HepG2 (cell line): ENCODE measurements around the gene ABCG2. TPM values are rescaled to one million over a fixed set of nuclear protein-coding genes. Genes with fewer than 3 reads are reported as not detected.

Experiments used
- ARNT2 ChIP-seq: sonication (generic); formaldehyde crosslinking; IDR thresholded peaks from 2 replicates; pipeline ENCODE4 v1.8.0; 2022; ENCODE audit warnings: mild to moderate bottlenecking, low read depth, missing genetic modification reagents, moderate library complexity
- FOXO1 ChIP-seq: sonication (generic); formaldehyde crosslinking; IDR thresholded peaks from 2 replicates; pipeline ENCODE4 v1.4.0; 2020; ENCODE audit warnings: missing genetic modification reagents
- HOXD1 ChIP-seq: sonication (generic); formaldehyde crosslinking; IDR thresholded peaks from 2 replicates; pipeline ENCODE4 v1.5.0; 2020; ENCODE audit warnings: missing genetic modification reagents
- KLF11 ChIP-seq: IDR thresholded peaks from 2 replicates; pipeline ENCODE4 v1.6.1; 2016; ENCODE audit warnings: missing compliant biosample characterization
- KLF6 ChIP-seq: IDR thresholded peaks from 2 replicates; pipeline ENCODE4 v1.8.0; 2016; ENCODE audit warnings: missing biosample characterization, missing genetic modification reagents
- MIXL1 ChIP-seq: IDR thresholded peaks from 2 replicates; pipeline ENCODE4 v1.6.1; 2016
- MLXIP ChIP-seq: sonication (generic); formaldehyde crosslinking; IDR thresholded peaks from 2 replicates; pipeline ENCODE4 v1.9.0; 2021; ENCODE audit warnings: missing genetic modification reagents, borderline replicate concordance
- MTA1 ChIP-seq: sonication (generic); formaldehyde crosslinking; IDR thresholded peaks from 2 replicates; pipeline ENCODE4 v1.4.0; 2020; ENCODE audit warnings: missing genetic modification reagents, mild to moderate bottlenecking, borderline replicate concordance
- RBAK ChIP-seq: sonication (generic); formaldehyde crosslinking; IDR thresholded peaks from 2 replicates; pipeline ENCODE4 v1.5.1; 2020; ENCODE audit warnings: mild to moderate bottlenecking, missing genetic modification reagents
- SP1 ChIP-seq, 2 experiments: fragments of 450-650 bp in 1 of 2; sonication (generic) in 1 of 2; formaldehyde crosslinking in 1 of 2; IDR thresholded peaks; 2 replicates each; pipeline versions ENCODE4 v1.4.0 to v1.6.1; 2016 to 2020; ENCODE audit warnings: missing genetic modification reagents in 1 of 2
- UBTF ChIP-seq: sonication (generic); formaldehyde crosslinking; IDR thresholded peaks from 2 replicates; pipeline ENCODE4 v1.4.0; 2020; ENCODE audit warnings: mild to moderate bottlenecking, missing genetic modification reagents
- ZBTB34 ChIP-seq: sonication (generic); formaldehyde crosslinking; IDR thresholded peaks from 2 replicates; pipeline ENCODE4 v1.8.0; 2022; ENCODE audit warnings: mild to moderate bottlenecking, missing genetic modification reagents
- ZC3H13 ChIP-seq: sonication (generic); formaldehyde crosslinking; IDR thresholded peaks from 2 replicates; pipeline ENCODE4 v1.8.1; 2023; ENCODE audit warnings: mild to moderate bottlenecking, missing genetic modification reagents, moderate library complexity
- ZNF12 ChIP-seq: sonication (generic); formaldehyde crosslinking; IDR thresholded peaks from 2 replicates; pipeline ENCODE4 v1.5.0; 2020; ENCODE audit warnings: missing genetic modification reagents
- ZNF24 ChIP-seq: fragments of 450-650 bp; IDR thresholded peaks from 2 replicates; pipeline ENCODE4 v1.6.1; 2017; ENCODE audit warnings: antibody characterized with exemption, mild to moderate bottlenecking
- ZNF44 ChIP-seq: sonication (generic); formaldehyde crosslinking; IDR thresholded peaks from 2 replicates; pipeline ENCODE4 v1.5.1; 2020; ENCODE audit warnings: mild to moderate bottlenecking, missing genetic modification reagents
- ZNF513 ChIP-seq: sonication (generic); formaldehyde crosslinking; conservative IDR thresholded peaks from 2 replicates; pipeline ENCODE4 v1.5.0; 2020; ENCODE audit warnings: missing genetic modification reagents
- ZNF607 ChIP-seq: sonication (generic); formaldehyde crosslinking; IDR thresholded peaks from 2 replicates; pipeline ENCODE4 v1.5.1; 2020; ENCODE audit warnings: missing genetic modification reagents, mild to moderate bottlenecking, borderline replicate concordance
- ZNF652 ChIP-seq: IDR thresholded peaks from 2 replicates; pipeline ENCODE4 v1.6.1; 2016; ENCODE audit warnings: low read depth, borderline replicate concordance
- ZNF670 ChIP-seq: sonication (generic); formaldehyde crosslinking; IDR thresholded peaks from 2 replicates; pipeline ENCODE4 v1.8.0; 2022; ENCODE audit warnings: mild to moderate bottlenecking, missing genetic modification reagents, borderline replicate concordance
- ZNF720 ChIP-seq: sonication (generic); formaldehyde crosslinking; IDR thresholded peaks from 2 replicates; pipeline ENCODE4 v1.4.0; 2020; ENCODE audit warnings: missing genetic modification reagents
- ZNF761 ChIP-seq: sonication (generic); formaldehyde crosslinking; conservative IDR thresholded peaks from 2 replicates; pipeline ENCODE4 v1.4.0; 2020; ENCODE audit warnings: mild to moderate bottlenecking, missing genetic modification reagents
- ZNF850 ChIP-seq: sonication (generic); formaldehyde crosslinking; conservative IDR thresholded peaks from 2 replicates; pipeline ENCODE4 v1.9.0; 2021; ENCODE audit warnings: mild to moderate bottlenecking, missing genetic modification reagents
- polyA plus RNA-seq, 8 experiments: library from polyadenylated mRNA; depleted of rRNA in 3 of 8; stranded (reverse) in 7 of 8; unstranded in 1 of 8; fragments of >200 nt; fragmentation: Illumina TruSeq in 4 of 8; extraction: Trizol in 4 of 8; gene quantifications; 2 replicates each; pipeline versions ENCODE4 v1.2.1 to v1.2.3, GENCODE V29; 2011 to 2016; ENCODE audit warnings: low read depth in 4 of 8, missing spikeins in 1 of 8, mixed read lengths in 1 of 8; ENCODE audit not compliant: insufficient read depth in 1 of 8
- total RNA-seq, 5 experiments: library from RNA; depleted of rRNA; stranded (reverse); fragments of >200 nt; fragmentation: Illumina TruSeq; extraction: Trizol; gene quantifications; 2 replicates each; pipeline ENCODE4 v1.2.3, GENCODE V29; 2016; ENCODE audit warnings: low read depth in 1 of 5

ABCG2 gene
- total and polyA plus RNA-seq, 2 of the 13 experiments (the other 11 are each of a cell fraction or from before 2014, with no cell fraction given), result 10.0 to 15.7 TPM

- TF ChIP-seq SP1 (IDR thresholded peaks at IDR 0.05), result no peak
- TF ChIP-seq SP1 (CRISPR knock-in tag; IDR thresholded peaks at IDR 0.05), result no peak
- TF ChIP-seq ZNF513 (CRISPR knock-in tag), result no peak
- TF ChIP-seq ZC3H13 (CRISPR knock-in tag), result no peak
- peak; percentile 32; the same call in 1 of the 2 replicates for TF ChIP-seq MTA1 (CRISPR knock-in tag)
- TF ChIP-seq ZNF720 (CRISPR knock-in tag), result no peak
- TF ChIP-seq ZNF850 (CRISPR knock-in tag), result no peak
- TF ChIP-seq ZNF652 (CRISPR knock-in tag), result peak; percentile 48; the same call in 1 of the 2 replicates
- no peak for TF ChIP-seq ZNF44
- TF ChIP-seq MLXIP (CRISPR knock-in tag), result no peak
- TF ChIP-seq RBAK (CRISPR knock-in tag), result no peak
- TF ChIP-seq ZNF670, result no peak
- 0 out of 2 replicates have a peak, but pooled peaks have one; percentile 66 for TF ChIP-seq KLF11
- TF ChIP-seq KLF6 (CRISPR knock-in tag), result no peak
- no peak for TF ChIP-seq UBTF (CRISPR knock-in tag)
- TF ChIP-seq FOXO1 (CRISPR knock-in tag), result peak; percentile 93
- TF ChIP-seq ARNT2 (CRISPR knock-in tag), result no peak
- TF ChIP-seq HOXD1, result peak; percentile 92
- TF ChIP-seq MIXL1 (CRISPR knock-in tag), result peak; percentile 94
- no peak for TF ChIP-seq ZNF607 (CRISPR knock-in tag)
- peak; percentile 30; the same call in 1 of the 2 replicates for TF ChIP-seq ZBTB34
- TF ChIP-seq ZNF761, result 0 out of 2 replicates have a peak, but pooled peaks have one; percentile 37
- TF ChIP-seq ZNF12, result no peak; the same call in 1 of the 2 replicates
- TF ChIP-seq ZNF24, result peak; percentile 60; the same call in 1 of the 2 replicates
These were observed 49.1 kb downstream of the ABCG2 start (continued) for GRCh38 chr4:88109123-88109881.
